Measurements from ENCODE around the gene RNF114. TPM values are rescaled to one million over a fixed set of nuclear protein-coding genes. Genes with fewer than 3 reads are reported as not detected.
A peak's percentile ranks its signal among the peaks of the same experiment; 100 is the strongest.

The RNF114 gene
- total RNA-seq, 4 donors from 2014 or later, result 73.2 to 102 (median 79.7) TPM

GRCh38 chr20:49985157-49985556 lies 49.0 kb downstream of the RNF114 start:
- no peaks in the 10 kb centered on the region for H3K9me3 ChIP-seq
- peaks cover 0 to 22% (median 3%) of the 10 kb centered on the region in 4 donors for H3K27me3 ChIP-seq
- H3K4me1 ChIP-seq, result peaks cover 19 to 85% (median 45%) of the 10 kb centered on the region in 3 donors
- WGBS, 2 donors, result 59 to 79% methylated on average over 4 to 6 of the region's 6 CpGs
- peak overlapping the region in 2 of 4 donors; percentile 51 to 66 for H3K4me3 ChIP-seq
- TF ChIP-seq CTCF (IDR thresholded peaks at IDR 0.05) (no peak), POLR2A (IDR thresholded peaks at IDR 0.05) (no peak)
- H3K27ac ChIP-seq, result peak overlapping the region in 1 of 4 donors; percentile 14
- no peak for DNase-seq
- no peaks in the 10 kb centered on the region for H3K36me3 ChIP-seq
- intact Hi-C loops (cut with DNase I), result loop anchor here (10.0 kb wide), 1 partner anchor 190 kb away; no protein-coding TSS in a partner anchor

GRCh38 chr20:49985617-49986016 lies 49.4 kb downstream of the RNF114 start:
- WGBS, 2 donors, result 80 to 100% methylated on average over 1 to 8 of the region's 13 CpGs
- H3K27ac ChIP-seq, result peak overlapping the region in 1 of 4 donors; percentile 14
- peak overlapping the region in 2 of 4 donors; percentile 51 to 66 for H3K4me3 ChIP-seq
- H3K36me3 ChIP-seq, result no peaks in the 10 kb centered on the region
- peaks cover 0 to 20% (median 3%) of the 10 kb centered on the region in 4 donors for H3K27me3 ChIP-seq
- H3K4me1 ChIP-seq, result peaks cover 24 to 90% (median 49%) of the 10 kb centered on the region in 3 donors
- no peak for DNase-seq
- intact Hi-C loops (cut with DNase I), result loop anchor here (10.0 kb wide), 1 partner anchor 189 kb away; no protein-coding TSS in a partner anchor
- H3K9me3 ChIP-seq, result no peaks in the 10 kb centered on the region
- TF ChIP-seq CTCF (IDR thresholded peaks at IDR 0.05) (no peak), POLR2A (IDR thresholded peaks at IDR 0.05) (no peak)

- TF ChIP-seq POLR2A (IDR thresholded peaks at IDR 0.05) (no peak), CTCF (IDR thresholded peaks at IDR 0.05) (no peak)
- intact Hi-C loops (cut with DNase I), result loop anchor here (10.0 kb wide), 1 partner anchor 189 kb away; no protein-coding TSS in a partner anchor
- Histone ChIP-seq H3K4me3 (peak overlapping the region in 2 of 4 donors; percentile 25 to 51), H3K9me3 (no peaks in the 10 kb centered on the region), H3K36me3 (no peaks in the 10 kb centered on the region), H3K27ac (no peak overlapping the region), H3K27me3 (peaks cover 0 to 15% (median 3%) of the 10 kb centered on the region in 4 donors), H3K4me1 (peaks cover 26 to 93% (median 52%) of the 10 kb centered on the region in 3 donors)
- DNase-seq, result no peak
- WGBS, 2 donors, result 81 to 91% methylated on average over 4 of the region's 4 CpGs
Measured at GRCh38 chr20:49986049-49986448, 49.9 kb downstream of the RNF114 start.

GRCh38 chr20:49987015-49987867 lies 51.0 kb downstream of the RNF114 start:
- intact Hi-C loops (cut with DNase I), result loop anchor here (10.0 kb wide), 1 partner anchor 188 kb away; no protein-coding TSS in a partner anchor

More at GRCh38 chr20:49987015-49987867, 51.0 kb downstream of the RNF114 start:
- no peak for TF ChIP-seq CTCF (IDR thresholded peaks at IDR 0.05)
- TF ChIP-seq POLR2A (IDR thresholded peaks at IDR 0.05), result no peak
- Histone ChIP-seq H3K9me3 (no peaks in the 10 kb centered on the region), H3K27me3 (peaks cover 0 to 3% (median under 1%) of the 10 kb centered on the region in 4 donors), H3K4me1 (peaks cover 22 to 84% (median 49%) of the 10 kb centered on the region in 3 donors), H3K36me3 (no peaks in the 10 kb centered on the region), H3K27ac (peak overlapping the region in 2 of 4 donors; percentile 51 to 76), H3K4me3 (peak overlapping the region in 1 of 4 donors; percentile 4)
- no peak for DNase-seq
- 88 to 95% methylated on average over 8 to 12 of the region's 15 CpGs for WGBS, 2 donors

Data from esophagus squamous epithelium (tissue), 5 donors.